Measurements from ENCODE around the gene NTSR1. TPM values are rescaled to one million over a fixed set of nuclear protein-coding genes. Genes with fewer than 3 reads are reported as not detected.

NTSR1 gene
- total and polyA plus RNA-seq, 2 experiments from 2014 or later = 0.15 to 1.4 TPM

- TF ChIP-seq ZNF462 (CRISPR knock-in tag; IDR thresholded peaks at IDR 0.05) (no peak), ZNF331 (CRISPR knock-in tag; IDR thresholded peaks at IDR 0.05; ENCODE audit: low read depth) (no peak)
Measured at GRCh38 chr20:62714006-62714405, 5.4 kb downstream of the NTSR1 start (continued).

GRCh38 chr20:62714799-62715198, 6.2 kb downstream of the NTSR1 start:
- Histone ChIP-seq H3K4me1 (ENCODE audit: insufficient read depth) (no peaks in the 10 kb centered on the region), H2AFZ (no peak overlapping the region), H3K27ac (ENCODE audit: low read depth) (no peak overlapping the region), H3K27me3 (ENCODE audit: insufficient read depth) (peaks cover 12% of the 10 kb centered on the region), H3K4me2 (no peak overlapping the region), H4K20me1 (replicated peaks; ENCODE audit: insufficient read depth) (no peaks in the 10 kb centered on the region), H3K79me2 (replicated peaks; ENCODE audit: insufficient read depth) (no peaks in the 10 kb centered on the region), H3K36me3 (ENCODE audit: insufficient read depth) (no peaks in the 10 kb centered on the region), H3F3A (replicated peaks; ENCODE audit: low read depth) (no peaks in the 10 kb centered on the region), H3K4me3 (no peak overlapping the region), H3K9me2 (ENCODE audit: insufficient read depth) (no peaks in the 10 kb centered on the region)
- ATAC-seq = no peak
- H3K4me3 Mint-ChIP-seq = no peak overlapping the region
- no peak for DNase-seq (ENCODE audit: low spot score)
- no peaks in the 10 kb centered on the region; the same call in 2 of the 3 replicates for H3K36me3 Mint-ChIP-seq (ENCODE audit: low read depth)
- peaks cover 23% of the 10 kb centered on the region for H3K27me3 Mint-ChIP-seq (ENCODE audit: insufficient read depth, low read depth, poor library complexity)
- no peak overlapping the region for H3K27ac Mint-ChIP-seq
- H3K4me1 Mint-ChIP-seq = no peaks in the 10 kb centered on the region
- H3K9me3 Mint-ChIP-seq = no peaks in the 10 kb centered on the region; the same call in 2 of the 3 replicates
- no peak for TF ChIP-seq STAT1 (IDR thresholded peaks at IDR 0.05; ENCODE audit: unreplicated experiment)
- TF ChIP-seq JUNB (IDR thresholded peaks at IDR 0.05; ENCODE audit: unreplicated experiment) = no peak
- TF ChIP-seq ZNF114 (CRISPR knock-in tag; IDR thresholded peaks at IDR 0.05) = no peak
- no peak for TF ChIP-seq EZH2phosphoT487 (IDR thresholded peaks at IDR 0.05; ENCODE audit: unreplicated experiment)
- no peak for TF ChIP-seq CREB1 (CRISPR knock-in tag; IDR thresholded peaks at IDR 0.05; ENCODE audit: low read depth)
- TF ChIP-seq NANOG (IDR thresholded peaks at IDR 0.05; ENCODE audit: borderline replicate concordance) = no peak
- no peak for TF ChIP-seq ETS1 (IDR thresholded peaks at IDR 0.05)
- TF ChIP-seq EZH2 (IDR thresholded peaks at IDR 0.05; ENCODE audit: low read depth, unreplicated experiment) = no peak
- TF ChIP-seq ZNF331 (CRISPR knock-in tag; IDR thresholded peaks at IDR 0.05; ENCODE audit: low read depth) = no peak
- no peak for TF ChIP-seq CTCF (conservative IDR thresholded peaks at IDR 0.05; ENCODE audit: low read depth in 2 of 2)
- no peak for TF ChIP-seq REST (IDR thresholded peaks at IDR 0.05; ENCODE audit: unreplicated experiment)
- no peak for TF ChIP-seq POLR2AphosphoS5 (IDR thresholded peaks at IDR 0.05; ENCODE audit: low read depth)

All from GM23338 (cell line).